WI38 (cell line): ENCODE measurements around the gene UVSSA.

Experiments
- H3K4me3 ChIP-seq: 2 replicates; pipeline ENCODE4 v1.5.1; 2011; ENCODE audit warnings: low read depth, mild to moderate bottlenecking, control low read depth, low read length
- TF ChIP-seq, protein P1 (sequence below): IDR thresholded peaks from 2 replicates; pipeline ENCODE4 v1.5.1; 2012; ENCODE audit warnings: low read depth, mild to moderate bottlenecking, control low read depth, low read length

The UVSSA gene

GRCh38 chr4:1351854-1352566 lies 5.0 kb downstream of the UVSSA start:
- no peak overlapping the region for H3K4me3 ChIP-seq
- TF ChIP-seq, protein P1, sequence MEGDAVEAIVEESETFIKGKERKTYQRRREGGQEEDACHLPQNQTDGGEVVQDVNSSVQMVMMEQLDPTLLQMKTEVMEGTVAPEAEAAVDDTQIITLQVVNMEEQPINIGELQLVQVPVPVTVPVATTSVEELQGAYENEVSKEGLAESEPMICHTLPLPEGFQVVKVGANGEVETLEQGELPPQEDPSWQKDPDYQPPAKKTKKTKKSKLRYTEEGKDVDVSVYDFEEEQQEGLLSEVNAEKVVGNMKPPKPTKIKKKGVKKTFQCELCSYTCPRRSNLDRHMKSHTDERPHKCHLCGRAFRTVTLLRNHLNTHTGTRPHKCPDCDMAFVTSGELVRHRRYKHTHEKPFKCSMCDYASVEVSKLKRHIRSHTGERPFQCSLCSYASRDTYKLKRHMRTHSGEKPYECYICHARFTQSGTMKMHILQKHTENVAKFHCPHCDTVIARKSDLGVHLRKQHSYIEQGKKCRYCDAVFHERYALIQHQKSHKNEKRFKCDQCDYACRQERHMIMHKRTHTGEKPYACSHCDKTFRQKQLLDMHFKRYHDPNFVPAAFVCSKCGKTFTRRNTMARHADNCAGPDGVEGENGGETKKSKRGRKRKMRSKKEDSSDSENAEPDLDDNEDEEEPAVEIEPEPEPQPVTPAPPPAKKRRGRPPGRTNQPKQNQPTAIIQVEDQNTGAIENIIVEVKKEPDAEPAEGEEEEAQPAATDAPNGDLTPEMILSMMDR: peak; percentile 93

DNA sequence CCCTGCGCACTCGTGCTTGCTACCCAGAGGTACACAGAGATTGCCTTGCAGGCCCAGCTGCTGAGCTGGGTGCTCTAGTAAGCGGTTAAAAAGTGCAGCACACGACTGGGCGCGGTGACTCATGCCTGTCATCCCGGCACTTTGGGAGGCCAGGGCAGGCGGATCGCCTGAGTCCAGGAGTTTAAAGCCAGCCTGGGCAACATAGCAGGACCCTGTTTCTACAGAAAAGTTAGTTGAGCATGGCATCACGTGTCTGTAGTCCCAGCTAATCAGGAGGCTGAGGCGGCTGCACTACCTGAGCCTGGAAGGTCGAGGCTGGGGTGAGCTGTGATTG lies 5.5 kb downstream of the UVSSA start:
- no peak overlapping the region for H3K4me3 ChIP-seq
- TF ChIP-seq, protein P1: no peak

DNA sequence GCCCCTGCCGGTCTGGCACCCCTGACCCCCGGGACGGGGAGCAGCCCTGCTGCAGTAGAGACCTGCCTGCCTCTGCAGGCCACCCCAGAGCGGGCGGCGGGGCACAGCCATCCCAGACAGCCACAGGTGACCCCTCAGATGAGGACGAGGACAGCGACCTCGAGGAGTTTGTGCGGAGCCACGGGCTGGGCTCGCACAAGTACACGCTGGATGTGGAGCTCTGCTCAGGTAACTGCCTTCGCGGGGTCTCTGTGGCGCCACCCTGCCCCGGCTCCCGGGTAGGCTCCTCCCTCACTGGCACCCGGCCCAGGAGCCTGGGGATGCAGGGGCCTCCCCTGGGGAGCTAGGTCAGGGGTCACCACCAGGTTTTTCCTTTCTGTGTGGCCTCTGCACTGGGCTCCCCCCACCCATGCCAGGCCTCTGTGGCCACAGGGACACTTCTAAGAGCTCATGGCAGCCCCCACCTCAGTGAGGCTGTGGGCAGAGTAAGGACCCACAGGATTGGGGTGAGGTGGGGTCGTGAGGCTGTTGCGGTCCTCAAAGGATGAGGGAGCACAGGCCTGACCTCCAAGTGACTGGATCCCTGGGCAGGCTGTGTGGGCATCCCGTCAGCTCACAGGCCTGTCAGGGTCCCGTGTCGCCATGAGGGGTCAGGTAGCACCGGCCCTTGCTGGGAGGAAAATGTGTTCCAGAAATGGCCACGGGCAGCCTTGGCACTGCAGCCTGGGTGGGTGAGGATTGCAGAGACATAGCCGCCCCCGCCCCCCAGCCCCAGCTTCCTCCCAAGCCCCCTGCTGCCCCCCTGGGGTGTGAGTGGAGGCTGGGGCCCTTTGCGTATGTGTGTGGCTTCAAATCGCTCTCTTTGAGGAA lies 6.4 kb downstream of the UVSSA start:
- TF ChIP-seq, protein P1: no peak
- H3K4me3 ChIP-seq: no peak overlapping the region

DNA sequence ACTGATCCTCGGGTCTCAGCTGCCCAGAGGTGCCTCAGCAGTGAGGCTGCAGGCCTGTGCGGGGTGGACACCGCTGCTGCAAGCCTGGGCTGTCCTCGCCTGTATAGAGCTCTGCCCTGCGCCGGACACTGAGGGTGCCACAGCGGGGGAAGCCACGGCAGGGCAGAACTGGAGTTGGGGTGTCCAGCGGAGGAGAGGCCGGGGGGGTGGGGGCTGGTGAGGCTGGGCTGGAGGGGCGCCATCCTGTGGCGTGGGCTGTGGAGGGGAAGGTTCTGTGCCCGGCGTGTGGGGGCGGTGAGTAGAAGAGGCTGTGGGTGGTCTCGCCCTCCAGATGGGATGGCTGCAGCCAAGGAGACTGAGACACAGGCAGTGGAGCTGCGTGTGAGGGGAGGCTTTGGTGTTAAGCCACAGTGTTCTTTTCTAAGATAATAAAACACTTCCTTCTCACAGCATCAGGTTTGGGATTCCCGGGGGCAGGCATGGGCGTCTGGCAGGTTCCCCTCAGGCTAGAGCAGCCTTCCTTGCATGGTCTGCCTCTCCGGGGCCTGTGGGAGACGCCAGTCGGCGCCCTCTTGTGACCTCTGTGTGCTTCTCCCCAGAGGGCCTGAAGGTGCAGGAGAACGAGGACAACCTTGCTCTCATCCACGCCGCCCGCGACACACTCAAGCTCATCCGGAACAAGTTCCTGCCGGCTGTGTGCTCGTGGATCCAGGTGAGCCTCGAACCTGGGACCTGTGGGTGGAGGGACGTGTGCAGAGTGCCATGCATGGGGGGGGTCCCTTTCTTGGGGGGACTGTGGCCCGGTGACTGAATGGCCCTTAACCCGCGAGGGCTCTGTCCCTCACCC lies 7.4 kb downstream of the UVSSA start:
- TF ChIP-seq, protein P1: no peak
- no peak overlapping the region for H3K4me3 ChIP-seq

DNA sequence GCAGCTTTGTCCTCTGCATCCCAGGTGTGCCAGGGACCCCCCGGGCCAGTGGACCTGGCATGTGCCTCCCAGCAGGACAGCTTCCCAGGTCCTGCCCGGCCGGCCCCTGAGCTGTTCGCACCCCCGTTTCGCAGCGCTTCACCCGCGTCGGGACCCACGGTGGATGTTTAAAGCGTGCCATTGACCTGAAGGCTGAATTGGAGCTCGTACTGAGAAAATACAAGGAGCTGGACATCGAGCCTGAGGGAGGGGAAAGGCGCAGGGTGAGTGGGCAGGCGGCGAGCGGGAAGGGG lies 7.9 kb downstream of the UVSSA start:
- H3K4me3 ChIP-seq: no peak overlapping the region
- TF ChIP-seq, protein P1: no peak

DNA sequence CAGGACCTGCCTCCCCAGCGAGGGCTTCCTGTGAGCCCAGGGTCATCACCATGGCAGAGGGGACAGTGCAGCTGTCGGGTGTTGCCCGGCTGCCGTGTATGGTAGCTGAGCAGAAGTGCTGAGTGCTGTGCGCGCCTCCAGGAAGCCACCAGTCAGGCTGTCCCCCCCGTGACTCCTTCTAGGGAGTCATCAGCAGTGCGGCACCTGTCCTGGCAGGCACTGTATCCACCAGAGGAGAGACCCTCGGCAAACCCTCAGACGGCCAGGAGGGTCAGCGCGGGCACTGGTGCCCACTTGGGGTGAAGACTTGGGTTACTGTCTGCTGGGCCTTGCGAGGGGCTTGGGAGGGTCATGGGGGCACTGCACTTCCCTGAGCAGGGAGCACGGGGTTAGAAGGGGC lies 8.4 kb downstream of the UVSSA start:
- H3K4me3 ChIP-seq: no peak overlapping the region
- TF ChIP-seq, protein P1: no peak
